Activated T-cell treated with anti-CD3 and anti-CD28 coated beads for 4 hours (primary cell): ENCODE measurements around the gene CXCL11.
A peak's percentile ranks its signal among the peaks of the same experiment; 100 is the strongest.
"Not testable (repeated sequence)": the region's sequence is repeated elsewhere in the genome, so short reads cannot be mapped to it uniquely, and the experiment has no call there.

Experiments used
- DNase-seq: peaks from one replicate; pipeline ENCODE4 v3.0.0-alpha.2; 2020

CXCL11 gene

GRCh38 chr4:76035799-76036380 lies at the start of gene CXCL11:
Gene CXCL11, minus strand, starts transcription at chr4:76036070. Its CDS starts 83 bp downstream, at chr4:76035987.
- DNase-seq = no peak

GRCh38 chr4:76084542-76084941 lies 48.7 kb upstream of the CXCL11 start:
- no peak for DNase-seq

GRCh38 chr4:76083386-76083988 lies 47.6 kb upstream of the CXCL11 start:
- DNase-seq = no peak

GRCh38 chr4:76078033-76078613 lies 42.3 kb upstream of the CXCL11 start:
- DNase-seq = no peak

- DNase-seq = no peak
These were observed 39.2 kb upstream of the CXCL11 start for GRCh38 chr4:76074993-76075600.

GRCh38 chr4:76074468-76074867 lies 38.6 kb upstream of the CXCL11 start, which contains the start of gene ART3:
Gene ART3, plus strand, starts transcription at chr4:76074709. Its CDS starts 1,181 bp downstream, at chr4:76075890.
- no peak for DNase-seq

GRCh38 chr4:76072760-76073159 lies 36.9 kb upstream of the CXCL11 start:
- no peak for DNase-seq

GRCh38 chr4:76067652-76068286 lies 31.9 kb upstream of the CXCL11 start:
- peak; percentile 64 for DNase-seq

GRCh38 chr4:76066546-76066945 lies 30.7 kb upstream of the CXCL11 start:
- no peak for DNase-seq

GRCh38 chr4:76061982-76062381 lies 26.1 kb upstream of the CXCL11 start:
- DNase-seq = no peak

GRCh38 chr4:76061421-76061820 lies 25.6 kb upstream of the CXCL11 start:
- DNase-seq = no peak

GRCh38 chr4:76060506-76060905 lies 24.6 kb upstream of the CXCL11 start:
- no peak for DNase-seq

GRCh38 chr4:76059750-76060149 lies 23.9 kb upstream of the CXCL11 start:
- no peak for DNase-seq

GRCh38 chr4:76058888-76059426 lies 23.1 kb upstream of the CXCL11 start:
- DNase-seq = no peak

- DNase-seq = no peak
These were observed 22.4 kb upstream of the CXCL11 start for GRCh38 chr4:76058302-76058701.

GRCh38 chr4:76055421-76055820 lies 19.6 kb upstream of the CXCL11 start:
- DNase-seq = no peak

- no peak for DNase-seq
These were observed 19.1 kb upstream of the CXCL11 start for GRCh38 chr4:76055016-76055415.

- no peak for DNase-seq
These were observed 17.9 kb upstream of the CXCL11 start for GRCh38 chr4:76053730-76054129.

- not testable (repeated sequence) for DNase-seq
These were observed 14.7 kb upstream of the CXCL11 start for GRCh38 chr4:76050560-76051050.

- DNase-seq = not testable (repeated sequence)
These were observed 14.1 kb upstream of the CXCL11 start for GRCh38 chr4:76049860-76050416.

GRCh38 chr4:76044686-76045085 lies 8.8 kb upstream of the CXCL11 start:
- DNase-seq = not testable (repeated sequence)

GRCh38 chr4:76043306-76043705 lies 7.4 kb upstream of the CXCL11 start:
- not testable (repeated sequence) for DNase-seq
